HepG2 (cell line): ENCODE data around the gene RPL31. TPM values are rescaled to one million over a fixed set of nuclear protein-coding genes. Genes with fewer than 3 reads are reported as not detected.

ENCODE experiments used
- ATAC-seq: fragments of 200-7000 bp; cut with Tn5 transposase; 3 replicates; pipeline ENCODE4 v1.9.1; 2020; ENCODE audit warnings: mild to moderate bottlenecking, moderate library complexity
- BruUV-seq: library from RNA; stranded (reverse); fragments of 400-500 nt; replicated peaks from 2 replicates; lab custom pipeline; 2021; lab: Mats Ljungman, UMichigan
- CTCF ChIA-PET: fragments of 300-600 bp; formaldehyde crosslinking; extraction: SDS; loops from one replicate; lab custom pipeline; 2021; ENCODE audit warnings: low total read pairs, inconsistent platforms, low intra/inter-chr PET ratio; lab: Yijun Ruan, JAX
- POLR2A ChIA-PET: fragments of 350-600 bp; sonication (Branson Sonifier 250); formaldehyde crosslinking; loops from one replicate; lab custom pipeline; 2020; ENCODE audit warnings: antibody characterized with exemption, inconsistent platforms; lab: Yijun Ruan, JAX
- DNase-seq: peaks from one replicate; pipeline ENCODE4 v3.0.0-alpha.2; 2015; ENCODE audit warnings: low spot score
- FAIRE-seq: peaks from 3 replicates; lab custom pipeline; 2011; peaks lifted over from hg19 to GRCh38; lab: Jason Lieb, UNC
- H2AFZ ChIP-seq: one replicate; pipeline ENCODE4 v1.6.1; 2011; ENCODE audit warnings: low read length, inconsistent platforms
- H3K27ac ChIP-seq: fragments of 300-600 bp; 3 replicates; pipeline ENCODE4 v1.8.0; 2011; ENCODE audit warnings: mixed run types, mild to moderate bottlenecking, mixed read lengths, low read length, inconsistent platforms; ENCODE audit not compliant: insufficient read depth; ENCODE audit errors: extremely low read length
- H3K27me3 ChIP-seq, 2 experiments: fragments of 200-600 bp in 1 of 2; 2 replicates in 1 of 2; 3 replicates in 1 of 2; pipeline versions ENCODE4 v1.6.0 to v1.8.0; 2011; ENCODE audit warnings: low read length in 2 of 2, mild to moderate bottlenecking in 2 of 2, moderate library complexity in 2 of 2, inconsistent platforms in 1 of 2; ENCODE audit not compliant: insufficient read depth in 2 of 2, control insufficient read depth in 1 of 2
- H3K36me3 ChIP-seq, 2 experiments: fragments of 200-600 bp in 1 of 2; replicated peaks in 1 of 2; 2 replicates in 1 of 2; 3 replicates in 1 of 2; pipeline versions ENCODE4 v1.5.1 to v1.8.0; 2011; ENCODE audit warnings: low read length in 2 of 2, inconsistent platforms in 1 of 2; ENCODE audit not compliant: insufficient read depth in 2 of 2, control insufficient read depth in 1 of 2
- H3K4me1 ChIP-seq: 2 replicates; pipeline ENCODE4 v1.5.1; 2012; ENCODE audit warnings: low read length, inconsistent platforms; ENCODE audit not compliant: insufficient read depth
- H3K4me2 ChIP-seq: 2 replicates; pipeline ENCODE4 v1.6.0; 2011; ENCODE audit warnings: low read depth, low read length, inconsistent platforms
- H3K4me3 ChIP-seq, 3 experiments: fragments of 200-600 bp in 1 of 3; sonication (generic), shearing (Covaris generic) in 1 of 3; replicated peaks in 1 of 3; 2 replicates each; pipeline ENCODE4 v1.5.1; 2011 to 2016; ENCODE audit warnings: low read length in 3 of 3, inconsistent platforms in 2 of 3, low read depth in 2 of 3, mild to moderate bottlenecking in 2 of 3, control low read depth in 1 of 3, mixed read lengths in 1 of 3; ENCODE audit not compliant: insufficient read depth in 1 of 3
- H3K79me2 ChIP-seq: one replicate; pipeline ENCODE4 v1.6.1; 2011; ENCODE audit warnings: low read length, inconsistent platforms; ENCODE audit not compliant: insufficient read depth
- H3K9ac ChIP-seq: 2 replicates; pipeline ENCODE4 v1.6.0; 2011; ENCODE audit warnings: mild to moderate bottlenecking, low read depth, low read length, inconsistent platforms; ENCODE audit not compliant: insufficient read depth
- H3K9me3 ChIP-seq: 2 replicates; pipeline ENCODE4 v1.5.1; 2012; ENCODE audit warnings: mild to moderate bottlenecking, low read length
- H4K20me1 ChIP-seq: 2 replicates; pipeline ENCODE4 v1.6.0; 2011; ENCODE audit warnings: inconsistent platforms, mild to moderate bottlenecking, low read length, moderate library complexity; ENCODE audit not compliant: insufficient read depth
- MBD4 ChIP-seq: IDR thresholded peaks from 2 replicates; pipeline ENCODE4 v1.6.1; 2012; ENCODE audit warnings: low read length, inconsistent platforms, borderline replicate concordance
- RBM22 ChIP-seq: fragments of 200-400 bp; formaldehyde crosslinking; optimal IDR thresholded peaks from 2 replicates; pipeline ENCODE3; 2017; ENCODE audit warnings: mild to moderate bottlenecking, low read length, moderate library complexity
- TCF7L2 ChIP-seq: IDR thresholded peaks from 2 replicates; pipeline ENCODE4 v1.6.1; 2011; ENCODE audit warnings: mild to moderate bottlenecking, low read depth, low read length, moderate library complexity
- ZNF782 ChIP-seq: sonication (generic); formaldehyde crosslinking; IDR thresholded peaks from 2 replicates; pipeline ENCODE4 v1.4.0; 2020; ENCODE audit warnings: missing genetic modification reagents, mild to moderate bottlenecking, borderline replicate concordance
- ZZZ3 ChIP-seq: sonication (generic); formaldehyde crosslinking; IDR thresholded peaks from 2 replicates; pipeline ENCODE4 v1.4.0; 2020; ENCODE audit warnings: missing genetic modification reagents, mild to moderate bottlenecking, borderline replicate concordance
- WGBS: methylation state at CpG from one replicate; pipeline ENCODE4 v1.1.6; 2017; ENCODE audit warnings: low lambda C conversion rate; 5-methylcytosine and 5-hydroxymethylcytosine counted together
- in situ Hi-C: cut with HindIII; loops from 2 replicates; pipeline ENCODE4 v1.10.0; 2017; ENCODE audit warnings: low pct_unique_long_range_greater_than_20kb; ENCODE audit not compliant: extremely low pct_ligation_motif_present
- intact Hi-C: fragments of 100-400 bp; cut with micrococcal nuclease; formaldehyde crosslinking; loops from one replicate; pipeline ENCODE4 v1.10.0; 2022; ENCODE audit not compliant: unreplicated experiment
- polyA plus RNA-seq, 8 experiments: library from polyadenylated mRNA; depleted of rRNA in 3 of 8; stranded (reverse) in 7 of 8; unstranded in 1 of 8; fragments of >200 nt; fragmentation: Illumina TruSeq in 4 of 8; extraction: Trizol in 4 of 8; gene quantifications; 2 replicates each; pipeline versions ENCODE4 v1.2.1 to v1.2.3, GENCODE V29; 2011 to 2016; ENCODE audit warnings: low read depth in 4 of 8, missing spikeins in 1 of 8, mixed read lengths in 1 of 8; ENCODE audit not compliant: insufficient read depth in 1 of 8
- total RNA-seq, 5 experiments: library from RNA; depleted of rRNA; stranded (reverse); fragments of >200 nt; fragmentation: Illumina TruSeq; extraction: Trizol; gene quantifications; 2 replicates each; pipeline ENCODE4 v1.2.3, GENCODE V29; 2016; ENCODE audit warnings: low read depth in 1 of 5
- TF ChIP-seq, protein P1 (sequence below): sonication (generic); formaldehyde crosslinking; IDR thresholded peaks from 2 replicates; pipeline ENCODE4 v1.4.0; 2020; ENCODE audit warnings: mild to moderate bottlenecking, missing genetic modification reagents
- TF ChIP-seq, protein P2 (sequence below): sonication (generic); formaldehyde crosslinking; IDR thresholded peaks from 2 replicates; pipeline ENCODE4 v1.4.0; 2020; ENCODE audit warnings: mild to moderate bottlenecking, missing genetic modification reagents
- TF ChIP-seq, protein P3 (sequence below): sonication (generic); formaldehyde crosslinking; IDR thresholded peaks from 2 replicates; pipeline ENCODE4 v1.5.1; 2020; ENCODE audit warnings: mild to moderate bottlenecking, missing genetic modification reagents

The RPL31 gene
- total and polyA plus RNA-seq, 2 of the 13 experiments (the other 11 are each of a cell fraction or from before 2014, with no cell fraction given), result 3,331 to 3,582 TPM

DNA sequence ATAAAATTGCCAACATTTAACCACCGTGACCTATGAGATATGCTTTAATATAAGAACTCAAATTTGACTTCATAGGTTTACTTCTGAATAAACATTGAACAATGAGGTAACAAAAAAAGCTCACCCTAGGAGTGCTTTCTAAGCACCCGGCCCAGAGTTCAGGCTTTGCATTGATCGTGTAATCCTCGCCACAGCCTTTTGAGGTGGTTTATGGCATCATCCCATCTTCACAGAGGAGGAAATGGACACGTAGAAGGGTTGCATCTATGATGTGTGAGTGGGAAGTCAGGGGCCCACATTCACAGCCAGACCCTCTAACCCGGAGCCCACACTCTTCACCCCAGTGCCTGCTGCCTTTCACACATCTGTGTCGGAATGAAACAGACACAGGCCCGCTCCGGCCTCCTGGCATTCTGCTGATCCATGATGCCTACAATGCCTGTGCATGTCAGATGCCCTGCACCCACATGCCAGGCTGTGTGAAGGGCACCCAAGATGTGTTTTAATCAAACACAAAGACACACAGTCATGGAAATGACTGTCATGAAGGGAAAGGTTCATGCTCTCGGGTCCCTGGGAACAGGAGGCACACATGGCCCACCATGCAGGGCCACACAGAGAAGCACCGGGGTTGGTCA lies 48.6 kb upstream of the RPL31 start:
- Histone ChIP-seq H3K4me1 (no peaks in the 10 kb centered on the region), H3K27ac (no peak overlapping the region), H3K9ac (no peak overlapping the region), H3K9me3 (no peaks in the 10 kb centered on the region)
- no peak for FAIRE-seq
- in situ Hi-C loops, result no loop called here
- no TSS peak for BruUV-seq
- TF ChIP-seq ZNF782 (CRISPR knock-in tag) (no peak), MBD4 (no peak), TCF7L2 (no peak), ZZZ3 (CRISPR knock-in tag) (no peak), RBM22 (peak; percentile 63)
- TF ChIP-seq, protein P1, sequence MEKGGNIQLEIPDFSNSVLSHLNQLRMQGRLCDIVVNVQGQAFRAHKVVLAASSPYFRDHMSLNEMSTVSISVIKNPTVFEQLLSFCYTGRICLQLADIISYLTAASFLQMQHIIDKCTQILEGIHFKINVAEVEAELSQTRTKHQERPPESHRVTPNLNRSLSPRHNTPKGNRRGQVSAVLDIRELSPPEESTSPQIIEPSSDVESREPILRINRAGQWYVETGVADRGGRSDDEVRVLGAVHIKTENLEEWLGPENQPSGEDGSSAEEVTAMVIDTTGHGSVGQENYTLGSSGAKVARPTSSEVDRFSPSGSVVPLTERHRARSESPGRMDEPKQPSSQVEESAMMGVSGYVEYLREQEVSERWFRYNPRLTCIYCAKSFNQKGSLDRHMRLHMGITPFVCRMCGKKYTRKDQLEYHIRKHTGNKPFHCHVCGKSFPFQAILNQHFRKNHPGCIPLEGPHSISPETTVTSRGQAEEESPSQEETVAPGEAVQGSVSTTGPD, result no peak
- TF ChIP-seq, protein P2, sequence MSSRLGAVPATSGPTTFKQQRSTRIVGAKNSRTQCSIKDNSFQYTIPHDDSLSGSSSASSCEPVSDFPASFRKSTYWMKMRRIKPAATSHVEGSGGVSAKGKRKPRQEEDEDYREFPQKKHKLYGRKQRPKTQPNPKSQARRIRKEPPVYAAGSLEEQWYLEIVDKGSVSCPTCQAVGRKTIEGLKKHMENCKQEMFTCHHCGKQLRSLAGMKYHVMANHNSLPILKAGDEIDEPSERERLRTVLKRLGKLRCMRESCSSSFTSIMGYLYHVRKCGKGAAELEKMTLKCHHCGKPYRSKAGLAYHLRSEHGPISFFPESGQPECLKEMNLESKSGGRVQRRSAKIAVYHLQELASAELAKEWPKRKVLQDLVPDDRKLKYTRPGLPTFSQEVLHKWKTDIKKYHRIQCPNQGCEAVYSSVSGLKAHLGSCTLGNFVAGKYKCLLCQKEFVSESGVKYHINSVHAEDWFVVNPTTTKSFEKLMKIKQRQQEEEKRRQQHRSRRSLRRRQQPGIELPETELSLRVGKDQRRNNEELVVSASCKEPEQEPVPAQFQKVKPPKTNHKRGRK, result no peak
- TF ChIP-seq, protein P3, sequence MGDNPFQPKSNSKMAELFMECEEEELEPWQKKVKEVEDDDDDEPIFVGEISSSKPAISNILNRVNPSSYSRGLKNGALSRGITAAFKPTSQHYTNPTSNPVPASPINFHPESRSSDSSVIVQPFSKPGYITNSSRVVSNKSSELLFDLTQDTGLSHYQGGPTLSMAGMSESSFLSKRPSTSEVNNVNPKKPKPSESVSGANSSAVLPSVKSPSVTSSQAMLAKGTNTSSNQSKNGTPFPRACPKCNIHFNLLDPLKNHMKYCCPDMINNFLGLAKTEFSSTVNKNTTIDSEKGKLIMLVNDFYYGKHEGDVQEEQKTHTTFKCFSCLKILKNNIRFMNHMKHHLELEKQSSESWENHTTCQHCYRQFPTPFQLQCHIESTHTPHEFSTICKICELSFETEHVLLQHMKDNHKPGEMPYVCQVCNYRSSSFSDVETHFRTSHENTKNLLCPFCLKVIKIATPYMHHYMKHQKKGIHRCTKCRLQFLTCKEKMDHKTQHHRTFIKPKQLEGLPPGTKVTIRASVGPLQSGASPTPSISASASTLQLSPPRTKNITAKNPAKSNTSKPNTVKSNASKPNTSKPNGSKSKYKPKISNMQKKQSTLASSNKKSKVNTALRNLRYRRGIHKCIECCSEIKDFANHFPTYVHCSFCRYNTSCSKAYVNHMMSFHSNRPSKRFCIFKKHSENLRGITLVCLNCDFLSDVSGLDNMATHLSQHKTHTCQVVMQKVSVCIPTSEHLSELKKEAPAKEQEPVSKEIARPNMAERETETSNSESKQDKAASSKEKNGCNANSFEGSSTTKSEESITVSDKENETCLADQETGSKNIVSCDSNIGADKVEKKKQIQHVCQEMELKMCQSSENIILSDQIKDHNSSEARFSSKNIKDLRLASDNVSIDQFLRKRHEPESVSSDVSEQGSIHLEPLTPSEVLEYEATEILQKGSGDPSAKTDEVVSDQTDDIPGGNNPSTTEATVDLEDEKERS (CRISPR knock-in tag), result no peak
- TF ChIP-seq, all 625 proteins: peak for 1
- H4K20me1 ChIP-seq, result no peaks in the 10 kb centered on the region
- intact Hi-C loops, result no loop called here
- DNase-seq, result no peak
- H3K79me2 ChIP-seq, result no peaks in the 10 kb centered on the region
- ATAC-seq, result no peak
- H3K4me2 ChIP-seq, result no peak overlapping the region
- H3K36me3 ChIP-seq, result peaks cover 5 to 42% of the 10 kb centered on the region in 2 experiments
- ChIA-PET CTCF (no interaction called here), POLR2A (no interaction called here)
- WGBS, result 97% methylated on average over 11 of the region's 11 CpGs
- H3K27me3 ChIP-seq, result no peaks in the 10 kb centered on the region
- no peak overlapping the region for H3K4me3 ChIP-seq
- H2AFZ ChIP-seq, result no peak overlapping the region
